ENCODE results near the gene UBE2Q2.

The UBE2Q2 gene

DNA sequence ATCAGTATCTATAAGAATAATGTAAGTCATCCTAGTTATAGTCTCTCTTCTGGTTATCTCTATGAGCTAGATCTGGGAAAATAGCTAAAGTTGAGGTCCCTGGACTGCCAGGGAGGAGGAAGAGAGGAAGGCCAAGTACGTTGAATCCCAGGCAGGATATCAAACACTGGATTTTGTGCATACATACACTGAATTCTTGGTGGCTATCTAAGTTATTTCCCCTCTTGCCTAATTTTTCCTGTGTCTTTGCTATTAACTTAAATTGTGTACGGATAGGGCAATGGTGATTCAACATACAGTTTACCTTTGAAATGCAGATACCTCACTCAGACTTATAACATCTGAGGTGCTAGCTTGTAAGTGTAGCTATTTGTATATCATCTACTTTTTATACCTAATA lies 87.6 kb downstream of the UBE2Q2 start:
- Histone ChIP-seq H3K36me3 (ENCODE audit: low read depth) (peaks cover 83% of the 10 kb centered on the region), H3K27me3 (ENCODE audit: insufficient read depth, poor library complexity, severe bottlenecking) (no peaks in the 10 kb centered on the region), H3K27ac (ENCODE audit: poor library complexity, severe bottlenecking) (no peak overlapping the region), H3K9me3 (ENCODE audit: severe bottlenecking) (no peaks in the 10 kb centered on the region), H3K4me3 (ENCODE audit: severe bottlenecking) (no peak overlapping the region), H3K4me1 (ENCODE audit: insufficient read depth, poor library complexity, severe bottlenecking) (no peaks in the 10 kb centered on the region)
- DNase-seq (ENCODE audit: low spot score) (no peak), ATAC-seq (ENCODE audit: low read depth) (no peak)
- no peak for TF ChIP-seq CTCF (IDR thresholded peaks at IDR 0.05; ENCODE audit: poor library complexity, severe bottlenecking)

- H3K27ac ChIP-seq (ENCODE audit: poor library complexity, severe bottlenecking), result no peak overlapping the region
- TF ChIP-seq CTCF (IDR thresholded peaks at IDR 0.05; ENCODE audit: poor library complexity, severe bottlenecking), result no peak
- H3K27me3 ChIP-seq (ENCODE audit: insufficient read depth, poor library complexity, severe bottlenecking), result no peaks in the 10 kb centered on the region
- DNase-seq (ENCODE audit: low spot score) (no peak), ATAC-seq (ENCODE audit: low read depth) (no peak)
- H3K4me1 ChIP-seq (ENCODE audit: insufficient read depth, poor library complexity, severe bottlenecking), result peaks cover 16% of the 10 kb centered on the region
- peaks cover 14% of the 10 kb centered on the region for H3K36me3 ChIP-seq (ENCODE audit: low read depth)
- no peak overlapping the region for H3K4me3 ChIP-seq (ENCODE audit: severe bottlenecking)
- no peaks in the 10 kb centered on the region for H3K9me3 ChIP-seq (ENCODE audit: severe bottlenecking)
Measured at GRCh38 chr15:75942464-75942863, 99.2 kb downstream of the UBE2Q2 start.

- ATAC-seq (ENCODE audit: low read depth) (no peak), DNase-seq (ENCODE audit: low spot score) (no peak)
- H3K27ac ChIP-seq (ENCODE audit: poor library complexity, severe bottlenecking), result no peak overlapping the region
- H3K4me3 ChIP-seq (ENCODE audit: severe bottlenecking), result no peak overlapping the region
- TF ChIP-seq CTCF (IDR thresholded peaks at IDR 0.05; ENCODE audit: poor library complexity, severe bottlenecking), result no peak
- H3K27me3 ChIP-seq (ENCODE audit: insufficient read depth, poor library complexity, severe bottlenecking), result no peaks in the 10 kb centered on the region
- no peaks in the 10 kb centered on the region for H3K9me3 ChIP-seq (ENCODE audit: severe bottlenecking)
- peaks cover 24% of the 10 kb centered on the region for H3K4me1 ChIP-seq (ENCODE audit: insufficient read depth, poor library complexity, severe bottlenecking)
- H3K36me3 ChIP-seq (ENCODE audit: low read depth), result peaks cover 8% of the 10 kb centered on the region
Measured at GRCh38 chr15:75943246-75943645, 100.0 kb downstream of the UBE2Q2 start.

DNA sequence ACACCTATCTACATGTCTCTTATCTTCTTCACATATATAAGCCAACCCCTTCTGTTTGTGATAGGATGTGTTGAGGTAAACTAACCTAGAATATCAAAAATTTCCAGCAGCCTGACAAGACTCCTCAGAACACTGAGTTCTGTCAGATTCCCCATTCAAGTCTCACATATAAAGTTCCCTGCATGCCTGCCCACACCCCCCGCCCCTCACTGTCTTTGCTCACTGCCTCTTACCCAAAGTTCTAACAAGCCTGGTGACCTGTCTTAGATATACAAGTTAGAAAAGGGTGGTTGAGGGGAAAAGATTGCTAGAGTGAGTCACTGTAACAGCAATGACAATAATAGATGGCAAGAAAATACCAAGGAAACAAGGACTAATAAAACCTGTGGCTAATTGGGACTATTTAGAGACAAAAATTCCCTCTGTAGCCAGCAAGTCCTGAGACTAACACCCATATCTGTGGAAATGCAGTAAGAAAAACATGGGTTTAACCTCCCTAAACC lies 100.5 kb downstream of the UBE2Q2 start:
- Histone ChIP-seq H3K9me3 (ENCODE audit: severe bottlenecking) (no peaks in the 10 kb centered on the region), H3K4me1 (ENCODE audit: insufficient read depth, poor library complexity, severe bottlenecking) (peaks cover 26% of the 10 kb centered on the region), H3K4me3 (ENCODE audit: severe bottlenecking) (no peak overlapping the region), H3K27me3 (ENCODE audit: insufficient read depth, poor library complexity, severe bottlenecking) (no peaks in the 10 kb centered on the region), H3K36me3 (ENCODE audit: low read depth) (peaks cover 4% of the 10 kb centered on the region), H3K27ac (ENCODE audit: poor library complexity, severe bottlenecking) (no peak overlapping the region)
- DNase-seq (ENCODE audit: low spot score) (no peak), ATAC-seq (ENCODE audit: low read depth) (peak; percentile 9; the same call in 1 of the 3 replicates)
- TF ChIP-seq CTCF (IDR thresholded peaks at IDR 0.05; ENCODE audit: poor library complexity, severe bottlenecking), result no peak

- no peak for TF ChIP-seq CTCF (IDR thresholded peaks at IDR 0.05; ENCODE audit: poor library complexity, severe bottlenecking)
- Histone ChIP-seq H3K4me3 (ENCODE audit: severe bottlenecking) (no peak overlapping the region), H3K27ac (ENCODE audit: poor library complexity, severe bottlenecking) (no peak overlapping the region), H3K27me3 (ENCODE audit: insufficient read depth, poor library complexity, severe bottlenecking) (no peaks in the 10 kb centered on the region), H3K9me3 (ENCODE audit: severe bottlenecking) (no peaks in the 10 kb centered on the region), H3K36me3 (ENCODE audit: low read depth) (no peaks in the 10 kb centered on the region), H3K4me1 (ENCODE audit: insufficient read depth, poor library complexity, severe bottlenecking) (peaks cover 26% of the 10 kb centered on the region)
- DNase-seq (ENCODE audit: low spot score) (no peak), ATAC-seq (ENCODE audit: low read depth) (no peak)
Measured at GRCh38 chr15:75945953-75946352, 102.7 kb downstream of the UBE2Q2 start.

All from RWPE2 (cell line).